ENCODE measurements around the gene MASP2.

DNA sequence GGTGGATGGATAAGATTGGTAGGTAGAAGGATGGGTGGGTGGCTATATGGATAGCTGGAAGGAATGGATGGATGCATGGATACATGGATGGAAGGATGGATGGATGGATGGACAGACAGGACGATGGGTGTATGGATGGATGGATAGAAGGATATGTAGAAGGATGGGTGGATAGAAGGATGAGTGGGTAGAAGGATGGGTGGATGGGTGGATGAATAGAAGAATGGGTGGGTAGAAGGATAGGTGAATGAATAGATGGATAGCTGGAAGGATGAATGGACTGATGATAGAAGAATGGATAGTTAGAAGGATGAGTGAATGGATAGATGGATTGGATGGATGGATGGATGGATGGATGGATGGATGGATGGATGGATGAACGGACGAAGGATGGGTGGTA, 5.0 kb downstream of the MASP2 start:
- TF ChIP-seq, protein P1, sequence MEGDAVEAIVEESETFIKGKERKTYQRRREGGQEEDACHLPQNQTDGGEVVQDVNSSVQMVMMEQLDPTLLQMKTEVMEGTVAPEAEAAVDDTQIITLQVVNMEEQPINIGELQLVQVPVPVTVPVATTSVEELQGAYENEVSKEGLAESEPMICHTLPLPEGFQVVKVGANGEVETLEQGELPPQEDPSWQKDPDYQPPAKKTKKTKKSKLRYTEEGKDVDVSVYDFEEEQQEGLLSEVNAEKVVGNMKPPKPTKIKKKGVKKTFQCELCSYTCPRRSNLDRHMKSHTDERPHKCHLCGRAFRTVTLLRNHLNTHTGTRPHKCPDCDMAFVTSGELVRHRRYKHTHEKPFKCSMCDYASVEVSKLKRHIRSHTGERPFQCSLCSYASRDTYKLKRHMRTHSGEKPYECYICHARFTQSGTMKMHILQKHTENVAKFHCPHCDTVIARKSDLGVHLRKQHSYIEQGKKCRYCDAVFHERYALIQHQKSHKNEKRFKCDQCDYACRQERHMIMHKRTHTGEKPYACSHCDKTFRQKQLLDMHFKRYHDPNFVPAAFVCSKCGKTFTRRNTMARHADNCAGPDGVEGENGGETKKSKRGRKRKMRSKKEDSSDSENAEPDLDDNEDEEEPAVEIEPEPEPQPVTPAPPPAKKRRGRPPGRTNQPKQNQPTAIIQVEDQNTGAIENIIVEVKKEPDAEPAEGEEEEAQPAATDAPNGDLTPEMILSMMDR (IDR thresholded peaks at IDR 0.05): no peak
- TF ChIP-seq POLR2A (IDR thresholded peaks at IDR 0.05) (no peak), POLR2AphosphoS5 (IDR thresholded peaks at IDR 0.05) (no peak)
